Ureter (tissue), 1 donor: Measurements from ENCODE around the gene SP9. TPM values are rescaled to one million over a fixed set of nuclear protein-coding genes. Genes with fewer than 3 reads are reported as not detected.
"Not testable (repeated sequence)": the region's sequence is repeated elsewhere in the genome, so short reads cannot be mapped to it uniquely, and the experiment has no call there.

Experiments
- DNase-seq: peaks from one replicate; pipeline ENCODE4 v3.0.0-alpha.2; 2020; ENCODE audit warnings: low spot score
- total RNA-seq: library from RNA; stranded (reverse); gene quantifications from one replicate; pipeline ENCODE4 v1.2.4, GENCODE V29; 2023
- donor health status: DM: yes; HTN: yes; CAD: no.

The SP9 gene
- total RNA-seq, 1 donor from 2014 or later, result 0.81 TPM

DNA sequence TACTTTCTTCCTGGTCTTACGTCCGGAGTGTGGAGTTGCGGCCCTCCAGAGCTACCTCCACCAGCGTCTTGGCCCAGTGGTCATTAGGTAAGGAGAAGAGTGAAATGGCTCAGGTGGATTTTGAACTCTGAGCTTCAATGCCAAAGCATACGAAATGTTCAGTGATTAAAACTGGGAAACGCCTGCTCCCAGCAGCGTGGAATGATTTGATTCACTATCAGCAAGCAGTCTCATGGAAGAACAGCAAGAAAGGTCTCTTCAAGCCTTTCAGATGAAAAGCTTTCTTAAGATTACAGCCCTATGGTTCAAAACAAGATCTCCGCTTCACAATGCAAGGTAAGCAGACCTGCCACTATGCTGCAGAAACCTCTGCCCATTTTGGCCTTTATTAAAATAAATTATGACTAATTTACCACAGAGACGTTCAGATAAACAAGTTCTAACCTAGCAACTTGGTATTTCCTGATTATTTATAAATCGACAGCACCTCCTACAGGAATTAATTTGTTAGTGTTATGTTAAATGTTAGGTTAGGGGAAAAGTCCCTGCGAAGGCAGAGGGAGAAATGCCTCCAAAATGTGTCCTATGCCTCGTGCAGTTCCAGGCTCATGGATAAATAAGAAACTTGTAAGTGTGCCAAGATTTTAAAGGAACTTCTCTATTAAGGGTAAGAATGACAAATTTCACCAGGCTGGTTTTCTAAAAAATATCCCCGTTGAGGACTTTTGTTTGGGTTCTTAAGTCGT is 10.1 kb downstream of the SP9 start:
- no peak for DNase-seq

DNA sequence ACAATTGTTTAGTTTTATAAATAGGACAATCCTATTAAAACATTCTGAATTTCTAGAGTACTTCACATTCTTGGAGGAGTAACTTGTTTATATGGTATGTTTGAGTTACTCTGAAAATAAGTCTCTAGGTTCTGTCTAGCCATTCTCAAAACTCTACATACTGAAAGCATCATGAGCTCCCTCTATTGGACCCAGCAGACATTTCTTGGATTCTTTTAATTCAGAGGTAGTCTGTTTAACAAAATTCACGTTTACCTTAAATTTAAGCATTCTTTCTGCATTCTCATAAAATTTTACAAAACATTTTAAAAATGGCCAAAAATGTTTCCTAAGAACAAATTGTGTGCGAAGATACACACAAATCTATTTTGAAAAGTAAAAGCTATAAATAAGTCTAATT is 15.3 kb downstream of the SP9 start:
- no peak for DNase-seq

DNA sequence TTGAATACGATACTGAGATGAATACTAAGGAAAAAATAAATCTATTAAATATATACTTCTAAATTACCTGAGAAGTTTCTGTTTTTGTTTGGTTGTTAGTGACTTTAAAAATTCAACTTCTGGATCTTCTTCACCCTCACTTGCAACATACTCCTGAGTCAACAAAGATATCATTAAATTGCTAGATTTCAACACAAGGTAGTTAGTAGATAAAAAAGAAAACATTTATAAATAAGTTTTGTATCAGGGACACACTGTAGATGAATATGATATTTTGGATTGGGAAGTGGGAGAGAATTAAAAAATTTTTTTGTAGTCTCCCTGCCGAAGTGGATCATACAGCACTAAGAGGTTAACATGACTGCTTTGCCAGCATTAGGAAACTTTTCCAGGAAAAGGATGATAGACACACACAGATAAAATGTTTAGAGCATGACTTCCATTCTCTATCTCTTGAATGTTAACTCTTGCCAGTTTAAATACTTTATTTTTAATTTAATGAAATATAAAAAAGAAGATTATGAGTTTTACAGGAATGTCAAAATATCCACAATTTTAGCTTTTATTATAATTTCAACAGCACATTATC is 15.9 kb downstream of the SP9 start:
- no peak for DNase-seq

DNA sequence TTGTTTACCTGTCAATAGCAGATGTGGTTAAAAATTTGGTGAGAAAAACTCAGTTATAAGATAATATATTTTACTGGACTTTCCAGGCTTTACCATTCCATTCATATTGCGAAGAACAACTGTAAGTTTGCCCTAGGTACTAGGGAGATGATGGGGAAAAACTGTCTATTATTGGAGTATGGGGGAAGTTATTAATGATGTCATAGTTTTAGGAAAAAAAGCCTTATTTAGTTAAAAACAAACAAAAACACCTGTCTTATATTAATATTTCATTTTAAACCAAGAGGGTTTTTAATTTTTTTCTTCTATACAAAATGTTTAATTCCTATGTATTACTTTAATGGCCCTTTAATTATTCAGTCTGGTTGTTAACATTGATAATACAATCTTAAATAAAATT is 18.2 kb downstream of the SP9 start:
- no peak for DNase-seq

DNA sequence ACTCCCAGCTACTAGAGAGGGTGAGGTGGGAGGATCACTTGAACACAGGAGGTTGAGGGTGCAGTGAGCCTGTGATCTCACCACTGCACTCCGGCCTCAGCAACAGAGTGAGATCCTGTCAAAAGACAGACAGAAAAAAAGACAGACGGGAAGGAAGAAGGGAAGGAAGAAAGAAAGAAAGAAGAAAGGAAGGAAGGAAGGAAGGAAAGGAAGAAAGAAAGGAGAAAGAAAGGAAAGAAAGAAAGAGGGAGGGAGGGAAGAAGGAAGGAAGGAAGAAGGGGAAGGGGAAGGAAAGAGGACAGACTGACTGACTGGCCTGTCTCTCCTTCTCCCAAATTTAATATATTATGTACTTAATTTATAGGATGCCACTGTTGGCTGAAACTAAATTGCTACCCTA is 21.6 kb downstream of the SP9 start:
- no peak for DNase-seq

DNA sequence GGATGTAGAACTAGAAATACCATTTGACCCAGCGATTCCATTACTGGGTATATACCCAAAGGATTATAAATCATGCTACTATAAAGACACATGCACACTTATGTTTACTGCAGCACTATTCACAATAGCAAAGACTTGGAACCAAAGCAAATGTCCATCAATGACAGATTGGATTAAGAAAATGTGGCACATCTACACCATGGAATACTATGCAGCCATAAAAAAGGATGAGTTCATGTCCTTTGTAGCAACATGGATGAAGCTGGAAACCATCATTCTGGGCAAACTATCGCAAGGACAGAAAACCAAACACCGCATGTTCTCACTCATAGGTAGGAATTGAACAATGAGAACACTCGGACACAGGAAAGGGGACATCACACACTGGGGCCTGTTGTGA is 24.9 kb downstream of the SP9 start:
- not testable (repeated sequence) for DNase-seq

DNA sequence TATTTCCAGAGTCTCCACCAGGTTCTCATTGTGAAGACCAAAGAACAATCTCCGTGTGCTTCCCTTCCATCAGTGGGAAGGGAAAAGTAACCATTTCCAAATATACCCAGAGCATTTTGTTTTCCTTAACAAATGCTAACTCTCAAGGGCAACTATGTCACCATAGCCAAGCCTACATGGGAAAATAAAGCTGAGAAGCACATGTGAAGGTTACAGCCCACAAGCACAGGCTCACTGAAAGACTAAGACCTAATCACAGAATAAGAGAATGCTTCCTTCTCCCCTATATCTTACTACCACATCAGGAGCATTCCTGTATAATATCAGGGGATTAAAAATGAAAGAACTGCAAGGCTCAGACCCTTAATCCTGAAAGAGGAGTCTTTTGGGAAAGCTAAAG is 28.2 kb downstream of the SP9 start:
- no peak for DNase-seq

DNA sequence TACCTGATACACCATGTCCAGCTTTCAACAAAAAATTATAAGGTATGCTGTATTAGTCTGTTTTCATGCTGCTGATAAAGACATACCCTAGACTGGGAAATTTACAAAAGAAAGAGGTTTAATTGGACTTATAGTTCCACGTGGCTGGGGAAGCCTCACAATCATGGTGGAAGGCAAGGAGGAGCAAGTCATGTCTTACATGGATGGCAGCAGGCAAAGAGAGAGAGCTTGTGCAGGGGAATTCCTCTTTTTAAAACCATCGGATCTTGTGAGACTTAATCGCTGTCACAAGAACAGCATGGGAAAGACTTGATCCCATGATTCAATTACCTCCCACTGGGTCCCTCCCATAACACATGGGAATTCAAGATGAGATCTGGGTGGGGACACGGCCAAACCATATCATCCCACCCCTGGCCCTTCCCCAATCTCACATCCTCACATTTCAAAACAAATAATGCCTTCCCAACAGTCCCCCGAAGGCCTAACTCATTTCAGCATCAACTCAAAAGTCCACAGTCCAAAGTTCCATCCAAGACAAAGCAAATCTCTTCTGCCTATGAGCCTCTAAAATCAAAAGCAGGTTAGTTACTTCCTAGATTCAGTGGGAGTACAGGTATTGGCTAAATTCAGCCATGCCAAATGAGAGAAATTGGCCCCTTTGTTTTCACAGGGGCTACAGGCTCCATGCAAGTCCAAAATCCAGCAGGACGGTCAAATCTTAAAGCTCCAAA is 28.9 kb downstream of the SP9 start:
- DNase-seq, result not testable (repeated sequence)

DNA sequence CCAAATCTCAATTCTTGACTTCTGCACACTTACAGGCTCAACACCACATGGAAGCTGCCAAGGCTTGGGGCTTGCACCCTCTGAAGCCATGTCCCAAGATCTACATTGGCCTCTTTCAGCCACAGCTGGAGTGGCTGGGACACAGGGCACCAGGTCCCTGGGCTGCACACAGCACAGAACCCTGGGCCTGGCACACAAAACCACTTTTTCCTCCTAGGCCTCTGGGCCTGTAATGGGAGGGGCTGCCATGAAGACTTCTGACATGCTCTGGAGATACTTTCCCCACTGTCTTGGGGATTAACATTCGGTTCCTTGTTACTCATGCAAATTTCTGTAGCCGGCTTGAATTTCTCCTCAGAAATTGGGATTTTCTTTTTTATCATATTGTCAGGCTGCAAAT is 29.9 kb downstream of the SP9 start:
- no peak for DNase-seq

DNA sequence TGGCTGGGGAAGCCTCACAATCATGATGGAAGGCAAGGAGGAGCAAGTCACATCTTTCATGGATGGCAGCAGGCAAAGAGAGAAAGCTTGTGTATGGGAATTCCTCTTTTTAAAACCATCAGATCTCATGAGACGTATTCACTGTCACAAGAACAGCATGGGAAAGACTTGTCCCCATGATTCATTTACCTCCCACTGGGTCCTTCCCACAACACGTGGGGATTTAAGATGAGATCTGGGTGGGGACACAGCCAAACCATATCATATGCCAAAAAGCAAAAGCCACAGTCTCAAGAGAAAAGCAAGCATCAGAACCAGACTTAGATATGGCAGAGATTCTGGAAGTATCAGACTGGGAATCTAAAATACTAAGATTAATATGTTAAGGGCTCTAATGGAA is 30.8 kb downstream of the SP9 start:
- DNase-seq, result no peak

DNA sequence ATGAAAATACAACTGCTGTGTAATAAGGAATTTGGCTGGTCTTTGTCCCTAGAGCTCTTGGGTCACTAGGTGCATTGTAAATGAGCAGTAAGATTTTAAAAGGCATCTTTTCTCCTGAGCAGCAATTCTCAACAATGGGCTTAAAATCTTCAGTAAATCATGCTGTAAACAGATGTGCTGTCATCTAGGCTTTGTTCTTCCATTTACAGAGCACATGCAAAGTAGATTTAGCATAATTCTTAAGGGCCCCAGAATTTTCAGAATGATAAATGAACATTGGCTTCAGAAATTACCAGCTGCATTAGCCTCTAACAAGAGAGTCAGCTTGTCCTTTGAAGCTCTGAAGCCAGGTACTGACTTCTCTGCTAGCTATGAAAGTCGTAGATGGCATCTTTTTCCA is 33.9 kb downstream of the SP9 start:
- no peak for DNase-seq

DNA sequence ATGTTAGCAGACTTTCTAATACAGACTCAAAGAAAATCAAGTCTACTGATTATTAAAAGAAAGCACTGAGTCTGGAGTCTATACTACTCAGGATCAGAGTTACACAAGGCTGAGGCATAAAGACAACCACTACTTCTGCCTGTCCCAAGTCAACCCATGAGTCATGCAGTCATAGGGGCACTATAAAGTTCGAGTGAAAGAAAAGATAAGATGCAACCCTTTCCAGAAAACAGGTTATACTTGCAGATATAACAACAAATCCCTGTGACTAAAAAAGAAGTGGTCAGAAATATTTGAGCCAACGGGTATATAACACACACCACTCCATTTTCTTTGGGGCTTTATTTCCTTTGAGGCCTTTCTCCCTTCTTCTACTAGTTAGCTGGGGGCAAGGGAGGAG is 42.2 kb downstream of the SP9 start:
- DNase-seq, result no peak

DNA sequence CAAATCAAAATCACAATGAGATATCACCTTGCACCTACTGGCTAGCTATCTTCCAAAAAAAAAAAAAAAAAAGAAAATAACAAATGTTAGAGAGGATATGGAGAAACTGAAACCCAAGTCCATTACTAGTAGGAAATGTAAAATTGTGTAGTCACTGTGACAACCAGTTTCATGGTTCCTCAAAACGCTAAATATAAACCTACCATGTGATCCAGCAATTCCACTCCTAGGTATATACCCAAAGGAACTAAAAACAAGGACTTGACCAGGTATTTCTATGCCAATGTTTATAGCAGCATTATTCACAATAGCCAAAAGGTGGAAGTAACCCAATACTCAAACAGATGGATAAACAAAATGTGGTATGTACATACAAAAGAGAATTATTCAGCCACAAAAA is 49.0 kb downstream of the SP9 start:
- DNase-seq, result no peak

DNA sequence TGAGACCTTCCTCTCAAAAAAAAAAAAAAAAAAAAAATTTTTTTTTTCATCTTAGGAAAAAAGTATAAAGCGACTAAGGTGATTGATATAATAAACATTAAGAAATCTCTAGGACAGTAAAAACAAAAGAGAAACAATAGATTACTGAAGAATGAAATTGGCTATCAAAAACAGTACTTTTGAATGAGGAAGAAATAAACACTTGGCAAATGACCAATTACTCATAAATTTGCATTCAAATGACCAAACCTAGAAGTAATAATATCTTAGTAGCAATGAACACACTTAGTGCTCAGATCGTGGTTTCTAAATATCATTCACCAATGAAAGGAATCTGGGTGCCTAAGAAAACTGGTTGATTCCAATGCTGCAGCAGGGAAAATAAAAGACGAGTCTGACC is 50.4 kb downstream of the SP9 start:
- DNase-seq, result no peak

Other genes starting within 250 kb of the SP9 start
- 80.9 TPM for gene OLA1, start 86.4 kb upstream of the SP9 start, total RNA-seq
- 27.5 TPM for gene SCRN3, start 60.8 kb downstream of the SP9 start, total RNA-seq
- 5.5 TPM for gene GPR155, start 152.1 kb downstream of the SP9 start, total RNA-seq